Fibroblast of mammary gland (primary cell): ENCODE data around the gene KLRK1.
"Not testable (repeated sequence)": the region's sequence is repeated elsewhere in the genome, so short reads cannot be mapped to it uniquely, and the experiment has no call there.

Source experiments
- DNase-seq: peaks from one replicate; pipeline ENCODE4 v3.0.0-alpha.2; 2010; ENCODE audit warnings: low read depth
- H3K4me3 ChIP-seq: 2 replicates; pipeline ENCODE4 v1.5.1; 2011; ENCODE audit warnings: low read depth, mild to moderate bottlenecking, low read length, moderate library complexity; ENCODE audit not compliant: control insufficient read depth
- TF ChIP-seq, protein P1 (sequence below): conservative IDR thresholded peaks from 2 replicates; pipeline ENCODE4 v1.5.1; 2011; ENCODE audit warnings: low read depth, low read length, inconsistent platforms; ENCODE audit not compliant: control insufficient read depth, insufficient read depth

The KLRK1 gene

DNA sequence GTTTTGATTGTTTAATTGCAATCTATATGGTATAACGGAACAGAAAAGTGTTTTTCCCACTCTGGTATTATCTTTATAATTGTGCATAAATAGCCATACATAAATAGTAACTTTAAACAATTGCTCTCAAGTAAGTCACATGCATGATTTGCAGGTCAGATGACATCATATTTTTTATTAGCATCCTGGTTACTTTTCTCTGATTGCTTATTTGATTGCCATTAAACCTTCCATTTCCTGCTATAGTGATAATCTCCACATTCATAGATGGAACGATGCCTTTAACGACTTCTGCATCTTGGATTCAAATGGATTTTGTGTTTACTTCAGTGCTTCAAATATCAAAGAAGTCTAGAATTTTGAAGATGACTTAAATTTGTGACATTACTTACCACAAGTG is 3.5 kb upstream of the KLRK1 start:
- no peak overlapping the region for H3K4me3 ChIP-seq
- no peak for DNase-seq
- TF ChIP-seq, protein P1, sequence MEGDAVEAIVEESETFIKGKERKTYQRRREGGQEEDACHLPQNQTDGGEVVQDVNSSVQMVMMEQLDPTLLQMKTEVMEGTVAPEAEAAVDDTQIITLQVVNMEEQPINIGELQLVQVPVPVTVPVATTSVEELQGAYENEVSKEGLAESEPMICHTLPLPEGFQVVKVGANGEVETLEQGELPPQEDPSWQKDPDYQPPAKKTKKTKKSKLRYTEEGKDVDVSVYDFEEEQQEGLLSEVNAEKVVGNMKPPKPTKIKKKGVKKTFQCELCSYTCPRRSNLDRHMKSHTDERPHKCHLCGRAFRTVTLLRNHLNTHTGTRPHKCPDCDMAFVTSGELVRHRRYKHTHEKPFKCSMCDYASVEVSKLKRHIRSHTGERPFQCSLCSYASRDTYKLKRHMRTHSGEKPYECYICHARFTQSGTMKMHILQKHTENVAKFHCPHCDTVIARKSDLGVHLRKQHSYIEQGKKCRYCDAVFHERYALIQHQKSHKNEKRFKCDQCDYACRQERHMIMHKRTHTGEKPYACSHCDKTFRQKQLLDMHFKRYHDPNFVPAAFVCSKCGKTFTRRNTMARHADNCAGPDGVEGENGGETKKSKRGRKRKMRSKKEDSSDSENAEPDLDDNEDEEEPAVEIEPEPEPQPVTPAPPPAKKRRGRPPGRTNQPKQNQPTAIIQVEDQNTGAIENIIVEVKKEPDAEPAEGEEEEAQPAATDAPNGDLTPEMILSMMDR, result no peak

DNA sequence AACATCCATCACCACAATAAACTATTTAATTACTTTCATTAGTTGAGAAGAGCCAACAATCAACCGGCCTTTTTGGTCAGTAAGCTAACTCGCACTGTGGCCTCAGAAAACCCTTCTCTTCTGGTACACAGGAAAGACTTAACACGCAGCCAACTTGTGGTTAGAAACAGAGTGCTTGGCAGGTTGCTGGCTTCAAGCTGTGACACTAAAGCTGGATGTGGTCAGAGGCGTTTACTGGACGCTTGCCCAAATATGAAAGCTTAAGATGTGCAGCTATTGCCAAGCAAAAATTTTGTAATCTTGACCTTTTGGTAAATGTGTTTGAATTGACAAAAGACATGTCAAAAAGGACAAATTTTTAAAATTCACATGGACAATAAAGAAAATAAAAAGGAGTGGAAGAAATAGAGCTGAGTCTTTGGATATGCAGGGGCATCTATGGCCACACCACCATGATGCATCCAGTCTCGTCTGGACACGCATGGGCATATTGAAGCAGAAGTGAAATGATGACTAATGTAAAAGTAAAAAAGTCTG is 2.6 kb upstream of the KLRK1 start:
- H3K4me3 ChIP-seq, result no peak overlapping the region
- TF ChIP-seq, protein P1, result no peak
- DNase-seq, result peak; percentile 94

DNA sequence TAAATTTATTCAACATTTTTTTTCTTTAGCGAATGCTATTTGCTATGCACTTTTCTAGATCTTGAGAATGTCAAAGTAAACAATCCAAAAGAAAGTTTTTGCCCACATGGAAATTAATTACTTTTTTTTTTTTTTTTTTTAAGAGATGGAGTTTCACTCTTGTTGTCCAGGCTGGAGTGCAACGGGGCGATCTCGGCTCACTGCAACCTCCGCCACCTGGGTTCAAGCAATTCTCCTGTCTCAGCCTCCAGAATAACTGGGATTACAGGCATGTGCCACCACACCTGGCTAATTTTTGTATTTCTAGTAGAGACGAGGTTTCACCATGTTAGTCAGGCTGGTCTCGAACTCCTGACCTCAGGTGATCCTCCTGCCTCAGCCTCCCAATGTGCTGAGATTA is 1.1 kb upstream of the KLRK1 start:
- not testable (repeated sequence) for DNase-seq, H3K4me3 ChIP-seq

DNA sequence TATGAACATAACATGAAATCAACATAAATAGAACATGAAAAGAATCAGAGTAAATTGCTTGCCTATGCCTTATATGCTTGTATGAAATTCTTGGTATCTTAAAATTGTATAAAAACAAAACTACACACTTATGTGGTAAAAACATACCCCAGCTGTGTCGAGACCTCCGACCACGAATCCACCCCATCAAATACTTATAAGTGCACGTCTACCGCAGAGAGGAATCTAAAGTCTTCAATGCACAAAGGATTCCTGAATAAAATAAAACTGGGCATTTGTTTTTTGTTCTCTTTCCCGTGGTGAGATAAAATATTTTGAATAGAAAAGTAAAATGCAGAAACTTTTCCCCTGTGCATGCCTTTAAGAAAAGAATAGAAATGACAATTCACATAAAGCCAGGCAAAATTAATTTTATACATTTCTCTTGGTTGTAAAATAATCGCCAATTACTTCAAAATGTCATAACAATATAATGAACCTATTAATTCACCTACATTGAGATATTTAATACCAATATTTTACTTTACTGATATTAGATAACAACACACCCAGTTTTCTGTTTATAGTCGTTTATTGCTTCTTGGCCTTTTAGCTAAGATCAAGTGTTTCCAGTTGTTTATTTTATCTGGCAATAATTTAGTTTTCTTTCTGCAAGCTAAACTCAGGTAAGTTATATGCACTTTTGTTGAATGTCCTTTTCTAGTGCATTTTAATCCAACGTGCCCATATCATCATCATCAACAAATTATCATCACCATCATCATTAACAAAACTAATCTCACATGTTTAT is 1.0 kb downstream of the KLRK1 start:
- H3K4me3 ChIP-seq, result no peak overlapping the region
- TF ChIP-seq, protein P1, result no peak
- no peak for DNase-seq

DNA sequence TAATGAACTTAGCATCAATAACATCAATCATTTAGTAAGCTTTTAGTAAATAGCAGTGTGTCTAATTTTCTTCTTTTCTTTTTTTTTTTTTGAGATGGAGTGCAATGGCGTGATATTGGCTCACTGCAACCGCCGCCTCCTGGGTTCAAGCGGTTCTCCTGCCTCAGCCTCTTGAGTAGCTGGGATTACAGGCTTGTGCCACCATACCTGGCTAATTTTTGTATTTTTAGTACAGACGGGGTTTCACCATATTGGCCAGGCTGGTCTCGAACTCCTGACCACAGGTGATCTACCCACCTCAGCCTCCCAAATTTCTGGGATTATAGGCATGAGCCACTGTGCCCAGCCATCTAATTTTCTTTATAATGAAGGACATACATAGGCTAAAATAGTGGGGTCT is 2.3 kb downstream of the KLRK1 start:
- not testable (repeated sequence) for DNase-seq, H3K4me3 ChIP-seq

DNA sequence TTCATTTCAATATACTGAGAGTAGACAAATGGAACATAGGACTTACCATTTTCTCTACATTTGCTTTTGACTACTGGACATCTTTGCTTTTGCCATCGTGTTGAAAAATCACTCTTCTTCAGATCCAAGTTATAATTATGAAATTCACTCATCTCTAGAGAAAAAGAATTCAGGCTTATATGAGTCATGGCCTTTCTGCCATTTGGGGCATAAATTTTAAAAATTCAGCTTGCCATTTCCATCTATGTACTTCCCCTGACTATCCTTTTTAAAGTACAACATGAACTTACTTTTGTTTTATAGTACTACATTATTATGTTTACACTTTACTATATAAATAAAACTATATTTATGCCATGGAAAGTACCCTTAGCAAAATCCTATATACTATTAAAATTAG is 3.0 kb downstream of the KLRK1 start:
- TF ChIP-seq, protein P1, result no peak
- no peak overlapping the region for H3K4me3 ChIP-seq
- peak; percentile 25 for DNase-seq

DNA sequence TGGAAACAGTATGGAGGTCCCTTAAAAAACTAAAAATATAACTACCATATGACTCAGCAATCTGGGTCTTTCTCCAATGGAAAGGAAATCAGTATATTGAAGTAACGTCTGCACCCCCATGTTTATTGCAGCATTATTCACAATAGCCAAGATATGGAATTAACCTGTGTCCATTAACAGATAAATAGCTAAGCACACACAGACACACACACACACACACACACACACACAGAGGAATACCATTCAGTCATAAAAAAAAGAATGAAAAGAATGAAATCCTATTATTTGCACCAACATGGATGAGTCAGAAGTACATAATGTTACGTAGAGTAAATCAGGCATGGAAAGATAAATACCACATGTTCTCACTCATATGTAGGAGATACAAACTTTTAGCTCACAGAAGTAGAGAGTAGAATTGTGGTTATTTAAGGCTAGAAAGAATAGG is 4.7 kb downstream of the KLRK1 start:
- DNase-seq, result peak; percentile 92

More for the DNA sequence above, 4.7 kb downstream of the KLRK1 start:
- H3K4me3 ChIP-seq, result no peak overlapping the region
- TF ChIP-seq, protein P1, result no peak
